Naive thymus-derived CD8-positive, alpha-beta T cell (primary cell): ENCODE measurements around the gene ZNF311. TPM values are rescaled to one million over a fixed set of nuclear protein-coding genes. Genes with fewer than 3 reads are reported as not detected.

Source experiments
- ATAC-seq, 2 donors: fragments of 150-1000 bp; cut with Tn5 transposase in 1 of 2; sonication (Bioruptor Pico), chemical (Tn5 transposase) in 1 of 2; 1 replicate in 1 of 2; 2 replicates in 1 of 2; pipeline ENCODE4 v1.10.0; 2021; ENCODE audit warnings: mild to moderate bottlenecking in 2 of 2, moderate library complexity in 2 of 2
- POLR2A ChIA-PET: fragments of 350-600 bp; sonication (Branson Sonifier 250); formaldehyde crosslinking; loops from one replicate; lab custom pipeline; 2021; ENCODE audit warnings: antibody characterized with exemption; lab: Charles Lee
- DNase-seq, 10 donors: peaks; one replicate each; pipeline versions ENCODE4 v3.0.0 to v3.0.0-alpha.2; 2020 to 2022
- H3K27ac Mint-ChIP-seq, 10 donors: one replicate each; pipeline ENCODE4 v1.8.0; 2020 to 2022; ENCODE audit warnings: mild to moderate bottlenecking in 10 of 10, mixed read lengths in 10 of 10, moderate library complexity in 4 of 10, inconsistent platforms in 1 of 10
- H3K27me3 Mint-ChIP-seq, 5 donors: one replicate each; pipeline ENCODE4 v1.8.0; 2021 to 2022; ENCODE audit warnings: mixed read lengths in 5 of 5
- H3K36me3 Mint-ChIP-seq, 3 donors: one replicate each; pipeline ENCODE4 v1.8.0; 2020 to 2022; ENCODE audit warnings: mixed read lengths in 3 of 3, mild to moderate bottlenecking in 2 of 3, inconsistent platforms in 1 of 3
- H3K4me1 Mint-ChIP-seq, 4 donors: one replicate each; pipeline ENCODE4 v1.8.0; 2021 to 2022; ENCODE audit warnings: mixed read lengths in 4 of 4
- H3K4me3 Mint-ChIP-seq, 10 donors: one replicate each; pipeline ENCODE4 v1.8.0; 2020 to 2022; ENCODE audit warnings: mild to moderate bottlenecking in 10 of 10, mixed read lengths in 10 of 10, moderate library complexity in 6 of 10, inconsistent platforms in 1 of 10
- H3K9me3 Mint-ChIP-seq, 9 donors: one replicate each; pipeline ENCODE4 v1.8.0; 2020 to 2022; ENCODE audit warnings: mixed read lengths in 9 of 9, mild to moderate bottlenecking in 3 of 9, inconsistent platforms in 1 of 9, moderate library complexity in 1 of 9
- polyA plus RNA-seq, 3 donors: library from polyadenylated mRNA; unstranded; fragments of 300-500 nt; fragmentation: Illumina TruSeq; gene quantifications; one replicate each; pipeline ENCODE4 v1.2.3, GENCODE V29; 2021
- total RNA-seq, 8 experiments: library from RNA in 2 of 8; stranded (reverse) in 2 of 8; gene quantifications; one replicate each; pipeline ENCODE4 v1.2.3 and lab custom pipeline; 2021 to 2026

The ZNF311 gene
- total RNA-seq, result under 1 TPM; 0.49 to 0.63 TPM
- under 1 TPM in 2 of 3 donors, not detected in 1; 0.05 to 0.36 TPM for polyA plus RNA-seq
- total RNA-seq (lab: John Stamatoyannopoulos, UW), result 0.30 to 1.8 (median 1.3) reads per million in 6 experiments

DNA sequence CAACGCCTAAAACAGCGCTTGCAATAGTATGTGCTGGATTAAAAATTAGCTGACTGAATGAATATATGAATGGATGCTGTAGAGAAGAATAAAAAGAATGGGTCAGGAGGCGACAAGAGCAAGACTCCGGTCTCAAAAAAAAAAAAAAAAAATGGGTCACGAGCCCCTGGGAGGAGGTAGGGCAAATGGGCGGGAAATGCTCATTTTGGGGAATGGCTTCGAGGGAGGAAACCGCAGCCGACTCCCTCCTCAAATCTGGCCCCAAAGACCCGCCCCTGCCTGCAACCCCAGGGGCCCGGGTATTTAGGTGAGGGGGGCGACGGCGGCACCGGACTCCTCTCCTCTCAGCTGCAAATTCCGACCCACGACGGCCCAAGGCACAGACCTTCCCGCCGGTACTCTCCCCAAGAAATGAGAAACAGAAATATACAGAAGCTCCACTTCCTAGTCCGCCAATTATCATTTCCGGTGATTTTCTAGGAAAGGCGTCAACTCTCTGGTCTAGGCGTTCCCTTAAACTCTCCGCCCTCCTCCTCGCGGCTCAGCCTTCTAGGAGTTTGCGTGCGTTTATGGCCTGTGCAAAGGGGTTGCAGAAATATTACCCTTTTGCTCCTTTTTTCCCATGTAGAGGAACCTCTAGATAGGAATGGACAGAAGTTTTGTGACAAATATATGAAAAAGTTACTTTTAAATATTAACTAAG is at the start of gene ZNF311:
ZNF311 (minus strand) TSS at position 133 of the 703 bp plus-strand sequence. CDS start 1,361 bp downstream, outside the sequence.
- H3K27me3 Mint-ChIP-seq, result peaks cover 0 to 37% (median 1%) of the 10 kb centered on the region in 5 donors
- H3K4me1 Mint-ChIP-seq, result peaks cover 8 to 20% (median 13%) of the 10 kb centered on the region in 4 donors
- H3K36me3 Mint-ChIP-seq, result no peaks in the 10 kb centered on the region

DNA sequence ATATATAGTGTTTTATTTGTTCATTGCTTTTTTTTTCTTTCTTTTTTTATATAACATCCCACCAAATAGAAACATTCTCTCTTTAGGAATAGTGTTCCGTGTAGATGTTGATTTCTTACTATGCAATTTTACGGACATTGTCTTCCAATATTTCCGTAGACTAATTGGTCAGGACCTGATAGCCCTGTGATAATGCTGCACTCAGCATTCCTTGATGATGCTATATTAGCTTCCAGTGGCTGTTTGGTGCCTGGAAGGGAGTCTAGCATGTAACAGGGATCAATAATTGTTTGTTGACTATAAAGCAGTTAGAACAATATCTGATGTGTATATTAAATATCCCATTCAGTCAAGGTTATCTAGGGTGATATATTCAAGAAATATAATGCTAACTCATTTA is 46.6 kb upstream of the ZNF311 start:
- H3K27me3 Mint-ChIP-seq, result peaks cover 27 to 50% (median 46%) of the 10 kb centered on the region in 5 donors
- no peaks in the 10 kb centered on the region for H3K4me1 Mint-ChIP-seq
- no peak overlapping the region for H3K4me3 Mint-ChIP-seq
- H3K9me3 Mint-ChIP-seq, result peaks cover 0 to 13% (median 3%) of the 10 kb centered on the region in 9 donors
- POLR2A ChIA-PET, result no interaction called here
- no peak overlapping the region for H3K27ac Mint-ChIP-seq
- peaks cover 0 to 16% (median 0%) of the 10 kb centered on the region in 3 donors for H3K36me3 Mint-ChIP-seq
- DNase-seq (no peak), ATAC-seq (no peak)

More for the DNA sequence above, at the start of gene ZNF311:
- peaks cover 0 to 10% (median 0%) of the 10 kb centered on the region in 9 donors for H3K9me3 Mint-ChIP-seq
- DNase-seq, result peak in 4 of 10 donors; percentile 12 to 57 (median 34)
- peak within 1 kb of the TSS; percentile 87 to 98 (median 92) for H3K4me3 Mint-ChIP-seq
- POLR2A ChIA-PET, result interaction anchor here (0.5 to 1.7 kb wide), 3 partner anchors 9 to 166 kb away, joined by 4 to 7 read pairs (median 6); no protein-coding TSS in a partner anchor
- peak within 1 kb of the TSS; percentile 57 to 93 (median 84) for H3K27ac Mint-ChIP-seq
- peak; percentile 91 to 93 for ATAC-seq

- no peak for DNase-seq
- no peak for ATAC-seq
- POLR2A ChIA-PET, result no interaction called here
- H3K27ac Mint-ChIP-seq, result peak within 1 kb of the TSS in 1 of 10 donors; percentile 50
- H3K4me1 Mint-ChIP-seq, result peaks cover 0 to 2% (median 0%) of the 10 kb centered on the region in 4 donors
- peaks cover 37 to 54% (median 45%) of the 10 kb centered on the region in 5 donors for H3K27me3 Mint-ChIP-seq
- peaks cover 0 to 15% (median 0%) of the 10 kb centered on the region in 3 donors for H3K36me3 Mint-ChIP-seq
- no peak within 1 kb of the TSS for H3K4me3 Mint-ChIP-seq
- peaks cover 0 to 10% (median 3%) of the 10 kb centered on the region in 9 donors for H3K9me3 Mint-ChIP-seq
Measured at GRCh38 chr6:29045075-29045474, 40.0 kb upstream of the ZNF311 start, which contains the start of gene OR2W1. Gene OR2W1, minus strand, starts transcription at chr6:29045175. Its CDS starts 0 bp downstream, at chr6:29045175.

GRCh38 chr6:29035951-29036350 is 30.8 kb upstream of the ZNF311 start:
- peak in 1 of 10 donors; percentile 41 for DNase-seq
- no peak overlapping the region for H3K4me3 Mint-ChIP-seq
- H3K27me3 Mint-ChIP-seq, result peaks cover 23 to 64% (median 30%) of the 10 kb centered on the region in 5 donors
- H3K27ac Mint-ChIP-seq, result no peak overlapping the region
- H3K9me3 Mint-ChIP-seq, result no peaks in the 10 kb centered on the region
- POLR2A ChIA-PET, result no interaction called here
- H3K36me3 Mint-ChIP-seq, result no peaks in the 10 kb centered on the region
- no peak for ATAC-seq
- no peaks in the 10 kb centered on the region for H3K4me1 Mint-ChIP-seq

DNA sequence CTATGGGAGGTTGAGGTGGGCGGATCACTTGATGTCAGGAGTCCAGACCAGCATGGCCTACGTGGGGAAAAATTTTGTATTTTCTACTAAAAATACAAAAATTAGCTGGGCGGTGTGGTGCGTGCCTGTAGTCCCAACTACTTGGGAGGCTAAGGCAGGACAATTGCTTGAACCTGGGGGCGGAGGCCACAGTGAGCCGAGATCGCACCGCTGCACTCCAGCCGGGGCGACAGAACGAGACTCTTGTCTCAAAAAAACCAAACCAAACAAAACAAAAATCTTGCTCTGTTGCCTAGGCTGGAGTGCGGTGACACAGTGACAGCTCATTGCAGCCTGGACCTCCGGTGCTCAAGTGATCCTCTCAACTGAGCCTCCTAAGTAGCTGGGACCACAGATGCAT is 23.7 kb upstream of the ZNF311 start:
- DNase-seq (no peak), ATAC-seq (no peak)
- H3K36me3 Mint-ChIP-seq, result no peaks in the 10 kb centered on the region
- H3K4me3 Mint-ChIP-seq, result no peak overlapping the region
- POLR2A ChIA-PET, result no interaction called here
- peaks cover 23 to 67% (median 48%) of the 10 kb centered on the region in 5 donors for H3K27me3 Mint-ChIP-seq
- no peaks in the 10 kb centered on the region for H3K4me1 Mint-ChIP-seq
- no peak overlapping the region for H3K27ac Mint-ChIP-seq
- no peaks in the 10 kb centered on the region for H3K9me3 Mint-ChIP-seq

DNA sequence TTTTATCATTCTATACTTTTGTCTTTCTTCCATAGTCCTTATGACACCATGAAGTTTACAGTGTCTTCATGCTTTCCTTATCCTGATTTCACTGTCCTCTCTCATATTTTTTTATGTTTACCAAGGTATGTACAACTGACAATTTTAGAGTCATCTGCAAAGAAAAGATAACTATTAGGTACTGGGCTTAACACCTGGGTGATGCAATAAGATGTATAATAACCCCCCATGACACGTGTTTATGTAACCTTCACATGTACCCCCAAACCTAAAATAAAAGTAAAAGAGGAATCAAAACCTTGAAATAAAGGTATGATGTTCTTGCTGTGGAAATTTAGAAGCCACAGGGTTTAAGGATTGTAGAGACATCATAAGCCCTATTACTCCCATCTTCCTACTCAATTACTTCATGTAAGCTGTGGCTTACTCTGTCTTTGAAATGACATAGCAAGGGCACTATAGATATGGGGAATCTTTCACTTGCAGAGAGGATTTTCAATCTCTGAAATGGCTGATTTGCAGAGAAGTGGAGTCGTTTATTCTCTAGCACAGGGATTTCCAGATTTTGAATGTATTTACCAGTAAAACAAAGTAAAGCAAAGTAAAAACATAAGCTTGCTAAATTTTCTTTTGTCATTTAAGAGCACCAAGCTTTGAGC is 20.9 kb upstream of the ZNF311 start:
- ATAC-seq, result no peak
- H3K4me1 Mint-ChIP-seq, result no peaks in the 10 kb centered on the region
- H3K27ac Mint-ChIP-seq, result no peak overlapping the region
- no peak overlapping the region for H3K4me3 Mint-ChIP-seq
- peaks cover 0 to 1% (median 0%) of the 10 kb centered on the region in 9 donors for H3K9me3 Mint-ChIP-seq
- POLR2A ChIA-PET, result no interaction called here
- DNase-seq, result no peak
- H3K36me3 Mint-ChIP-seq, result no peaks in the 10 kb centered on the region
- H3K27me3 Mint-ChIP-seq, result peaks cover 27 to 72% (median 54%) of the 10 kb centered on the region in 5 donors

- Mint-ChIP-seq H3K27me3 (peaks cover 16 to 46% (median 32%) of the 10 kb centered on the region in 5 donors), H3K4me1 (peaks cover 6 to 10% (median 8%) of the 10 kb centered on the region in 4 donors), H3K36me3 (no peaks in the 10 kb centered on the region), H3K9me3 (peaks cover 0 to 1% (median 0%) of the 10 kb centered on the region in 9 donors), H3K4me3 (no peak overlapping the region), H3K27ac (no peak overlapping the region)
- no peak for DNase-seq
- ATAC-seq, result no peak
- POLR2A ChIA-PET, result no interaction called here
Measured at GRCh38 chr6:29021434-29021833, 16.3 kb upstream of the ZNF311 start.

- Mint-ChIP-seq H3K27me3 (peaks cover 10 to 41% (median 20%) of the 10 kb centered on the region in 5 donors), H3K4me1 (peaks cover 12 to 20% (median 15%) of the 10 kb centered on the region in 4 donors), H3K27ac (no peak overlapping the region), H3K9me3 (peaks cover 0 to 4% (median 0%) of the 10 kb centered on the region in 9 donors), H3K36me3 (no peaks in the 10 kb centered on the region), H3K4me3 (no peak overlapping the region)
- ATAC-seq, result no peak
- POLR2A ChIA-PET, result no interaction called here
- DNase-seq, result no peak
Measured at GRCh38 chr6:29019629-29020028, 14.5 kb upstream of the ZNF311 start.

DNA sequence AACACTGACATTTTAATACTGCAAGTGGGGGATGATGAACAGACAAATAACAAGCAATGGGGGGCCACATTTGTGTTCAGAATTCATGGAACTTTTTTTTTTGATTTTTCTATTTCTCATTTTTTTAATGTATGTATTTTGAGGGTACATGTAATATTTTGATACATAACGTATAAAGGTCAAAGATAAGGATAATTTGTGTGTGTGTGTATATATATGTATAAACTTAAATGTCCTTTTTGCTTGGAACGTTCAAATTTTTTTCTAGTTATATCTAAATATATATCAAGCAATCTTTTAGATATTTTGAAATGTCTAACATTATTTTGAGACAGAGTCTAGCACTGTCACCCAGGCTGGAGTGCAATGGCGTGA is 12.3 kb upstream of the ZNF311 start:
- Mint-ChIP-seq H3K27ac (no peak overlapping the region), H3K4me1 (peaks cover 12 to 20% (median 15%) of the 10 kb centered on the region in 4 donors), H3K36me3 (no peaks in the 10 kb centered on the region), H3K27me3 (peaks cover 4 to 44% (median 11%) of the 10 kb centered on the region in 5 donors), H3K9me3 (peaks cover 0 to 4% (median 0%) of the 10 kb centered on the region in 9 donors), H3K4me3 (peak overlapping the region in 9 of 10 donors; percentile 82 to 95 (median 91))
- ATAC-seq (no peak), DNase-seq (no peak)
- POLR2A ChIA-PET, result no interaction called here

- H3K4me1 Mint-ChIP-seq, result peaks cover 12 to 20% (median 19%) of the 10 kb centered on the region in 4 donors
- H3K4me3 Mint-ChIP-seq, result peak overlapping the region; percentile 82 to 95 (median 91)
Measured at GRCh38 chr6:29016559-29017427, 11.7 kb upstream of the ZNF311 start.

GRCh38 chr6:29014729-29015608 is 9.9 kb upstream of the ZNF311 start:
- H3K4me1 Mint-ChIP-seq, result peaks cover 16 to 28% (median 25%) of the 10 kb centered on the region in 4 donors
- H3K9me3 Mint-ChIP-seq, result peaks cover 0 to 3% (median 0%) of the 10 kb centered on the region in 9 donors
- H3K27ac Mint-ChIP-seq, result no peak overlapping the region
- ATAC-seq (no peak), DNase-seq (peak in 2 of 10 donors; percentile 12 to 16)
- H3K36me3 Mint-ChIP-seq, result no peaks in the 10 kb centered on the region
- POLR2A ChIA-PET, result interaction anchor here (1.1 to 3.0 kb wide), 7 partner anchors 10 to 177 kb away, joined by 3 to 23 read pairs (median 6); partner anchors contain the start of gene ZNF311
- H3K27me3 Mint-ChIP-seq, result peaks cover 0 to 45% (median 2%) of the 10 kb centered on the region in 5 donors
- H3K4me3 Mint-ChIP-seq, result peak overlapping the region in 7 of 10 donors; percentile 29 to 95 (median 91)

More at GRCh38 chr6:29016559-29017427, 11.7 kb upstream of the ZNF311 start:
- ATAC-seq, result peak; percentile 73 to 75
- H3K27ac Mint-ChIP-seq, result peak overlapping the region; percentile 65 to 96 (median 82)
- peaks cover 0 to 42% (median 5%) of the 10 kb centered on the region in 5 donors for H3K27me3 Mint-ChIP-seq
- POLR2A ChIA-PET, result interaction anchor here (0.6 to 3.0 kb wide), 14 partner anchors 29 to 179 kb away, joined by 3 to 23 read pairs (median 4); no protein-coding TSS in a partner anchor
- peaks cover 0 to 4% (median 0%) of the 10 kb centered on the region in 9 donors for H3K9me3 Mint-ChIP-seq
- H3K36me3 Mint-ChIP-seq, result no peaks in the 10 kb centered on the region
- peak; percentile 63 to 89 (median 79) for DNase-seq
